Subcutaneous abdominal adipose tissue (tissue), 5 donors: ENCODE results near the gene ABCG2.

Source experiments
- H3K27ac ChIP-seq: one replicate; pipeline ENCODE4 v1.7.0; 2013; ENCODE audit warnings: low read depth, mild to moderate bottlenecking, inconsistent platforms, low read length, moderate library complexity
- H3K27me3 ChIP-seq, 5 donors: one replicate each; pipeline ENCODE4 v1.7.0; 2013; ENCODE audit warnings: low read length in 5 of 5, inconsistent platforms in 1 of 5; ENCODE audit not compliant: control insufficient read depth in 5 of 5, insufficient read depth in 4 of 5
- H3K36me3 ChIP-seq, 5 donors: one replicate each; pipeline ENCODE4 v1.7.0; 2013; ENCODE audit warnings: low read length in 5 of 5; ENCODE audit not compliant: control insufficient read depth in 5 of 5, insufficient read depth in 5 of 5
- H3K4me1 ChIP-seq, 5 donors: one replicate each; pipeline ENCODE4 v1.7.0; 2013; ENCODE audit warnings: low read length in 5 of 5, mild to moderate bottlenecking in 3 of 5, moderate library complexity in 1 of 5; ENCODE audit not compliant: control insufficient read depth in 5 of 5, insufficient read depth in 5 of 5
- H3K4me3 ChIP-seq, 5 donors: one replicate each; pipeline ENCODE4 v1.7.0; 2013; ENCODE audit warnings: low read length in 5 of 5, low read depth in 1 of 5
- H3K9ac ChIP-seq, 5 donors: one replicate each; pipeline ENCODE4 v1.7.0; 2013; ENCODE audit warnings: low read length in 5 of 5, mild to moderate bottlenecking in 4 of 5, moderate library complexity in 3 of 5
- H3K9me3 ChIP-seq, 5 donors: one replicate each; pipeline ENCODE4 v1.7.0; 2013; ENCODE audit warnings: low read length in 5 of 5; ENCODE audit not compliant: control insufficient read depth in 5 of 5
- donor health status: healthy.
- donor health status: healthy.
- donor health status: healthy.
- donor health status: healthy.
- donor health status: healthy.

Gene ABCG2

GRCh38 chr4:88144866-88145300, 13.6 kb downstream of the ABCG2 start:
- H3K27ac ChIP-seq: no peak overlapping the region
- no peaks in the 10 kb centered on the region for H3K9me3 ChIP-seq
- H3K27me3 ChIP-seq: no peaks in the 10 kb centered on the region
- H3K4me1 ChIP-seq: no peaks in the 10 kb centered on the region
- H3K4me3 ChIP-seq: no peak overlapping the region
- no peaks in the 10 kb centered on the region for H3K36me3 ChIP-seq
- no peak overlapping the region for H3K9ac ChIP-seq

DNA sequence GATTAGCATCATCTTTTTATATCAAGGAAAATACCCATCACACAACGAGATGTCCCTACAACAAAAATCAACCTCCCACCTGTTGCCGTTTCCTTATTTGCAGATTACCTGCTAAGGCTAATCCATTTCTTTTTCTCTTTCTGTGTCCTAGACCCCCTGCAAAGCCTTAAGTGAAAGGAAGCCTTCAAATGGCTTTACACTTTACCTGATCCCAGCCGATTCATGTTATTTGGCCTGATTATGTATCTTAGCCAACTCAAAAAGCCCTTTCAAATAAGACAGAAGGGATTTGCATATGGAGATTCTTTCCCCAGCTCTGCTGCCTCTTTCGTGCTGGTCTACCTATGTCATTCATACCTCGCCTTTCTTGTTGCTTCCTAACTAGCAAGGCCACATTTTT, 14.4 kb downstream of the ABCG2 start:
- Histone ChIP-seq H3K9ac (no peak overlapping the region), H3K4me1 (no peaks in the 10 kb centered on the region), H3K27me3 (no peaks in the 10 kb centered on the region), H3K27ac (no peak overlapping the region), H3K9me3 (no peaks in the 10 kb centered on the region), H3K36me3 (no peaks in the 10 kb centered on the region), H3K4me3 (no peak overlapping the region)

GRCh38 chr4:88143504-88143903, 14.9 kb downstream of the ABCG2 start:
- no peak overlapping the region for H3K27ac ChIP-seq
- no peak overlapping the region for H3K9ac ChIP-seq
- no peaks in the 10 kb centered on the region for H3K9me3 ChIP-seq
- H3K4me3 ChIP-seq: no peak overlapping the region
- no peaks in the 10 kb centered on the region for H3K36me3 ChIP-seq
- H3K4me1 ChIP-seq: peaks cover 0 to 2% (median 1%) of the 10 kb centered on the region in 5 donors
- no peaks in the 10 kb centered on the region for H3K27me3 ChIP-seq

DNA sequence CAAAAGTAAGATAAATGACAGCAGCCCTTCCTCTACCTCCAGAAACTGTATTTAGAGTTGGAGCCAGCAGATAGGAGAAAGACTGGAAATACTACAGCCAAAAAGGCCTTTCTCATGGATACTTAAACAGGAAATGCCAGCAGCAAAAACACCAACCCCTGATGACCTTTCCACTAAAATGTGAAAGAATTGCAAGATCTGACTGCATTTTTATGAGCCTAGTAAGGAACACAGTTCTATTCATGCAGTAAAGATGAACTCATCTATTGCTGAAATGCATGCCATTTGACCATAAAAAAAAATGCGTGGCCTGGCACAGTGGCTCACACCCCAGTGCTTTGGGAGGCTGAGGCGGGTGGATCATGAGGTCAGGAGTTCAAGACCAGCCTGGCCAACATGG, 19.9 kb downstream of the ABCG2 start:
- Histone ChIP-seq H3K27ac (peak overlapping the region; percentile 29), H3K36me3 (no peaks in the 10 kb centered on the region), H3K9me3 (no peaks in the 10 kb centered on the region), H3K9ac (peak overlapping the region in 1 of 5 donors; percentile 24), H3K4me1 (peaks cover 0 to 6% (median 4%) of the 10 kb centered on the region in 5 donors), H3K4me3 (no peak overlapping the region), H3K27me3 (no peaks in the 10 kb centered on the region)

- H3K9me3 ChIP-seq: no peaks in the 10 kb centered on the region
- no peaks in the 10 kb centered on the region for H3K27me3 ChIP-seq
- H3K4me1 ChIP-seq: peaks cover 0 to 6% (median 4%) of the 10 kb centered on the region in 5 donors
- no peaks in the 10 kb centered on the region for H3K36me3 ChIP-seq
- H3K9ac ChIP-seq: no peak overlapping the region
- no peak overlapping the region for H3K4me3 ChIP-seq
- no peak overlapping the region for H3K27ac ChIP-seq
Observed at GRCh38 chr4:88137112-88137511, 21.3 kb downstream of the ABCG2 start.

- H3K36me3 ChIP-seq: no peaks in the 10 kb centered on the region
- no peak overlapping the region for H3K4me3 ChIP-seq
- H3K4me1 ChIP-seq: peaks cover 0 to 6% (median 4%) of the 10 kb centered on the region in 5 donors
- H3K27ac ChIP-seq: no peak overlapping the region
- H3K27me3 ChIP-seq: no peaks in the 10 kb centered on the region
- no peaks in the 10 kb centered on the region for H3K9me3 ChIP-seq
- no peak overlapping the region for H3K9ac ChIP-seq
Observed at GRCh38 chr4:88136249-88136648, 22.2 kb downstream of the ABCG2 start.

DNA sequence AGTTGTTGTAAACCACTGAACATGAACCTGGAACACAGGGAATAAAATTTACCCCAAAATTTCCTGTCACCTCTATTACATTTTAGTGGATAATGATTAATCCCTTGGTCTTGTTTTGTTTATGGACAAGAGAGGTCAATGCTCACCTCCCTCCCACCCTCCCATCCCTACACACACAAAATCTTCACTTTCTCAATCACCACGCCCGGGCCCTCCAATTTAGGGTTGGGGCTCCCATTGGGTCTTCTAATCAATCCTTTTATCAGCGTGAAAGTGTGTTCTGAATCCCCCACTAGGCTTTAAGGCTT, 23.1 kb downstream of the ABCG2 start:
- Histone ChIP-seq H3K4me3 (no peak overlapping the region), H3K4me1 (peaks cover 0 to 6% (median 4%) of the 10 kb centered on the region in 5 donors), H3K27me3 (no peaks in the 10 kb centered on the region), H3K36me3 (no peaks in the 10 kb centered on the region), H3K9me3 (no peaks in the 10 kb centered on the region), H3K27ac (no peak overlapping the region), H3K9ac (no peak overlapping the region)

DNA sequence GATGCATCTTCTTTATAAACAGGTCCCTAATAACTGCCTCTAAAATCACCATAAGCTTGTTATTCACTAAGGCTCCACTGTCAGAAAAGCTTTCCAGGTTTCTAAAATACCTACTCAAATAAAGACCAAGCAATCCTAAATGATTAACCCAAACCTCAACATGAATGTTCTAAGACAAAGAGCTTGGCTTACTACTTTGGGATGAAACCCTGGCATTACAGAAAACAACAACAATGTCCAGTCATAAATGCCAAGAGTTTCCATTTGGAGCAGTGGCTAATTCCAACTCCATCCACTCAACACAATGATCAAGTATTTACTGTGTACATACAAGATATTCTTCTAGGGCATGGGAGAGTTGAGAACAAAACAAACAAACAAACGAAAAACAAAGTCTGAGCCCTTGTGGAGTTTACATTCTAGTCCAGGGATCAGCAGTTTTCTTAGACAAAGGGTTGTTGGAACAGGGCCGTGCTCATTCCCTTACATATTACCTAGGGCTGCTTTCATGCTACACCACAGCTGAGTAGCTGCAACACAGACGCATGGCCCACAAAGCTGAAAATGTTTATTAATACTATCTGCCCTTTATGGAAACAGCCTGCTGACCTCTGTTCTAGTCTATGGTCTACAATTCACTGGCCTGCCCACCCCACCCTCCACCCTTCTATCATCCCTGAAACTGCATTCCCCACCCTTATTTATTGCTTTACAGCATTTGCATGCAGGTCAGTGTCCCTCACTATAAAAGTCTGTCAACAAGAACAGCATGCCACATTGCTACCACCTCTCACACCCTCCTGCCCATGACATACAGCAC, 23.7 kb downstream of the ABCG2 start:
- Histone ChIP-seq H3K27me3 (no peaks in the 10 kb centered on the region), H3K9me3 (no peaks in the 10 kb centered on the region), H3K36me3 (no peaks in the 10 kb centered on the region), H3K9ac (no peak overlapping the region), H3K4me3 (no peak overlapping the region), H3K4me1 (peaks cover 0 to 6% (median 4%) of the 10 kb centered on the region in 5 donors), H3K27ac (no peak overlapping the region)

GRCh38 chr4:88134111-88134510, 24.3 kb downstream of the ABCG2 start:
- peaks cover 0 to 6% (median 4%) of the 10 kb centered on the region in 5 donors for H3K4me1 ChIP-seq
- H3K9ac ChIP-seq: no peak overlapping the region
- H3K4me3 ChIP-seq: no peak overlapping the region
- no peaks in the 10 kb centered on the region for H3K36me3 ChIP-seq
- H3K27me3 ChIP-seq: no peaks in the 10 kb centered on the region
- H3K27ac ChIP-seq: no peak overlapping the region
- H3K9me3 ChIP-seq: no peaks in the 10 kb centered on the region

GRCh38 chr4:88130544-88131305, 27.7 kb downstream of the ABCG2 start:
- Histone ChIP-seq H3K4me1 (no peaks in the 10 kb centered on the region), H3K4me3 (no peak overlapping the region), H3K9ac (no peak overlapping the region), H3K27ac (no peak overlapping the region), H3K9me3 (no peaks in the 10 kb centered on the region), H3K27me3 (no peaks in the 10 kb centered on the region), H3K36me3 (no peaks in the 10 kb centered on the region)
